CD4-positive, alpha-beta T cell treated with Interleukin-4 for 4 hours (primary cell): ENCODE results near the gene CCDC57.
"Not testable (repeated sequence)": the region's sequence is repeated elsewhere in the genome, so short reads cannot be mapped to it uniquely, and the experiment has no call there.

Experiments
- DNase-seq: peaks from one replicate; pipeline ENCODE4 v3.0.0-alpha.2; 2020

CCDC57 gene

GRCh38 chr17:82149401-82150099 lies 63.1 kb downstream of the CCDC57 start:
- no peak for DNase-seq

DNA sequence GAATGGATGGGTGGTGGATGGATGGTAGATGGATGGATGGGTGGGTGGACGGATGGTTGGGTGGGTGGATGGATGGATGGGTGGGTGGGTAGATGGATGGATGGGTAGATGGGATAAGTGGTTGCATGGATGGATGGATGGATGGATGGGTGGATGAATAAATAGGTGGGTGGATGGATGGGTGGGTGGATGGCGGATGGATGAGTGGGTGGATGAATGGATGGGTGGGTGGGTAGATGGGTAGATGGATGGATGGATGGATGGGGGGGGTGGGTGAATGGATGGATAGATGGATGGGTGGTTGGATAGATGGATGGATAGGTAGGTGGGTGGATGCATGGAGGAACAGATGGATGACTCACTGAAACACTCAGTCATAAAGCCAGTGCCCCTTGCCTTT lies 63.6 kb downstream of the CCDC57 start:
- DNase-seq = no peak

- DNase-seq = no peak
Observed at GRCh38 chr17:82148011-82148410, 64.6 kb downstream of the CCDC57 start.

DNA sequence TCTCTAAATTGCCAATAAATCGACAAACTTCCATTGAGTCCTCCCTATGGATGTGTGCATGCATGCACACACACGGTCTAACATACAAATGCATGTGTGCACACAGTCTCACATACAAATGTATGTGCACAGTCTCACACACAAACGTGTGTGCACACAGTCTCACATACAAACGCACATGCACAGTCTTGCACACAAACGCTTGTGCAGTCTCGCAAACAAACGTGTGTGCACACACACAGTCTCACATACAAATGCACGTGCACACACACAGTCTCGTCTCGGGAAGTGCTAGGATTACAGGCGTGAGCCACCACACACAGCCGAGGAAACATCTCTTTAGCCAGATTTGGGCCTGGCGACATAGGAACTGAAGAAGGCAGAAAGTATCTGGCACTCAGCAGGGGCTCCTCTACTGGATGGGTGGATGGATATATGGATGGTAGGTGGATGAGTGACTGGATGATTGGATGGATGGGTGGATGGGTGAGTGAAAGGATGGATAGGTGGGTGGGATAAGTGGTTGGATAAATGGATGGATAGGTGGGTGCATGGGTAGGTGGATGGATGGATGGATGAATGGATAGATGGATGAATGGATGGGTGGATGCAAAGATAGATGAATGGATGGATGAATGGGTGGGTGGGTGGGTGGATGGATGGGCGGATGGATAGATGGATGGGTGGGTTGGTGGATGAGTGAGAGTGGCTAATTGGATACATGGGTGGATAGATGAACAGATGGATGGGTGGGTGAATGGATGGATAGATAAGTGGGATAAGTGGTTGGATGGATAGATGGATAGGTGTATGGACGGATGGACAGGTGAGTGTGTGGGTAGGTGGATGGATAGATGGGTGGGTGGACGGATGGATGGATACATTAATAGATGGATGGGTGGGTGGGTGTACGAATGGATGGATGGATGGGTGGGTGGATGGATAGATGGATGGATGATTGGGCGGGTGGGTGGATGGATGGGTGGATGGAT lies 65.7 kb downstream of the CCDC57 start:
- no peak for DNase-seq

- no peak for DNase-seq
Observed at GRCh38 chr17:82145550-82146155, 67.0 kb downstream of the CCDC57 start.

DNA sequence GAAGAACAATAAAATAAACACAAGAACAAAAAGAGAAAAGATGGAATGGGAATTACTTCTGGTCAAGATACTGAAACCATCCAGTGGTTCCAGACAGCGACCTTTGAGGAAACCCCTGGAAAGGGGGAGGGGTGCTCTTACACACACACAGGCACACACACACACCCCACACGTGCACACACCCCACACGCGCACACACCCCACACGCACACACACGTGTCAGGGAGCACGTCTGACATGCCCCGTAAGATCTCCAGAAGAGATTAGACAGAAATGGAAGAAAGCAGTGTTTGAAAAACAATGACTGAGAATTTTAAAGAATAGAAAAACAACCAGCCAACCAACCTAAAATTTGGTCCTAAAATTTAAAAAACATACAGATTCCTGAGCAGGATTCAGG lies 69.3 kb downstream of the CCDC57 start:
- DNase-seq = no peak

GRCh38 chr17:82139961-82140360 lies 72.7 kb downstream of the CCDC57 start:
- DNase-seq = not testable (repeated sequence)

DNA sequence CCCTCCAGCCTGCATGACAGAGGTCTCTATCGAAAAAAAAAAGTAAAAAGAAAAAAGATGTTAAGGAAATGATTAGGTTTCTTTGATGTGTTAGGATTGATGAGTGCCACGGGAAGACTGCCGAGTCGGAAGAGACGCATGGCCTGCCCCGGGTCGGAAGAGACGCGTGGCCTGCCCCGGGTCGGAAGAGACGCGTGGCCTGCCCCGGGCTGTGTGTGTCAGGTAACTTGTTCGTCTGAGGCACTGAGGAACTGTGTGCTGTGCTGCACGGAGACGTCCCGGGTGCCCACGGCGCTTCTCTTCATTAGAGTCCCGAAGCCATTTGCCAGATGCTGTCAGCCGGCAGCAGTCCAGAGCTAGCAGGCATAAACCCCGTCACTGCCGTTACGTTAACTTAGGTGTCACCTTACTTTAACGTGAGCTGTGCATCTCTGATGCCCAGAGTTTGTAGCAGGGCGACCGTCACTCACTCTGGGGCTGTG lies 74.1 kb downstream of the CCDC57 start:
- no peak for DNase-seq

DNA sequence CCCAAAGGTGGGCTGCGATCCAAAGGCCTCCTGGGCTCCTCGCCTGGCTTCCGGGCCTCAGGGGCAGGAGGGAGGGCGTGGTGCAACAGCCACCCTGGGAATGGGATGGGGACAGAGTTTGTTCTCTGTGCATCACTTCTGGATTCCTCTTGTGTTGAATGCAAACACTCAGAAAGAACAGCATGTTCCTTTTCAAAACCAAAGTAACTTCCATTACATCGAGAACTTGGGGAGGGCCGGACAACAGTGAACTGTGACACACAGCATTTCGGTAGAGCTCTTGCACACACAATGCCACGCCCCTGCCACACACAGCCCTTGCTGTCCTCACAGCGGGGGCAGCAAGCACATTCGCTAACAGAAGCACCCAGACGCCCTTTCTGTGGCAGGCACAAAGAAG lies 78.5 kb downstream of the CCDC57 start:
- no peak for DNase-seq

DNA sequence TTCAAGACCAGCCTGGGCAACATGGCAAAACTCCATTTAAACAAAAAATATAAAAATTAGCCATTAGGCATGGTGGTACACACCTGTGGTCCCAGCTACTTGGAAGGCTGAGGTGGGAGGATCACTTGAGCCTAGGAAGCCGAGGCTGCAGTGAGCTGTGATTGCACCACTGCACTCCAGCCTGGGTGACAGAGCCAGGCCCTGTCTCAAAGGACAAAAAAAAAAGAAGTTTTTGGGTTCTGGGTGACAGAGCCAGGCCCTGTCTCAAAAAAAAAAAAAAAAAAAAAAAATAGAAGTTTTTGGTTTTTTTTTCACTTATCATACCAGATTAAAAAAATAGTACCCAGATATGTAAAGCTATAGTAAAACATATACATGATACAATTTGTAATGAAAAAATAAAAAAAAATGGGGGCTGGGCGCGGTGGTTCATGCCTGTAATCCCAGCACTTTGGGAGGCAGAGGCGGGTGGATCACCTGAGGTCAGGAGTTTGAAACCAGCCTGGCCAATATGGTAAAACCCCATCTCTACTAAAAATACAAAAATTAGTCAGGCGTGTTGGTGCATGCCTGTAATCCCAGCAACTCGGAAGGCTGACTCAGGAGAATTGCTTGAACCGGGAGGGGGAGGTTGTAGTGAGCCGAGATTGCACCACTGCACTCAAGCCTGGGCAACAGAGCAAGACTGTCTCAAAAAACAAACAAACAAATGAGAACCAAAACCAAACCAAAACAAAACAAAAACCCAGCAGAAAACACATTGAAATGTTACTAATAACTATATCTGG lies 79.3 kb downstream of the CCDC57 start:
- not testable (repeated sequence) for DNase-seq

- no peak for DNase-seq
Observed at GRCh38 chr17:82129095-82129494, 83.5 kb downstream of the CCDC57 start.

GRCh38 chr17:82128287-82128686 lies 84.4 kb downstream of the CCDC57 start:
- DNase-seq = no peak

GRCh38 chr17:82127704-82128103 lies 84.9 kb downstream of the CCDC57 start:
- no peak for DNase-seq

GRCh38 chr17:82127315-82127595 lies 85.4 kb downstream of the CCDC57 start:
- no peak for DNase-seq

GRCh38 chr17:82126556-82127314 lies 85.9 kb downstream of the CCDC57 start:
- DNase-seq = peak; percentile 86

- DNase-seq = no peak
Observed at GRCh38 chr17:82124101-82124500, 88.5 kb downstream of the CCDC57 start.

DNA sequence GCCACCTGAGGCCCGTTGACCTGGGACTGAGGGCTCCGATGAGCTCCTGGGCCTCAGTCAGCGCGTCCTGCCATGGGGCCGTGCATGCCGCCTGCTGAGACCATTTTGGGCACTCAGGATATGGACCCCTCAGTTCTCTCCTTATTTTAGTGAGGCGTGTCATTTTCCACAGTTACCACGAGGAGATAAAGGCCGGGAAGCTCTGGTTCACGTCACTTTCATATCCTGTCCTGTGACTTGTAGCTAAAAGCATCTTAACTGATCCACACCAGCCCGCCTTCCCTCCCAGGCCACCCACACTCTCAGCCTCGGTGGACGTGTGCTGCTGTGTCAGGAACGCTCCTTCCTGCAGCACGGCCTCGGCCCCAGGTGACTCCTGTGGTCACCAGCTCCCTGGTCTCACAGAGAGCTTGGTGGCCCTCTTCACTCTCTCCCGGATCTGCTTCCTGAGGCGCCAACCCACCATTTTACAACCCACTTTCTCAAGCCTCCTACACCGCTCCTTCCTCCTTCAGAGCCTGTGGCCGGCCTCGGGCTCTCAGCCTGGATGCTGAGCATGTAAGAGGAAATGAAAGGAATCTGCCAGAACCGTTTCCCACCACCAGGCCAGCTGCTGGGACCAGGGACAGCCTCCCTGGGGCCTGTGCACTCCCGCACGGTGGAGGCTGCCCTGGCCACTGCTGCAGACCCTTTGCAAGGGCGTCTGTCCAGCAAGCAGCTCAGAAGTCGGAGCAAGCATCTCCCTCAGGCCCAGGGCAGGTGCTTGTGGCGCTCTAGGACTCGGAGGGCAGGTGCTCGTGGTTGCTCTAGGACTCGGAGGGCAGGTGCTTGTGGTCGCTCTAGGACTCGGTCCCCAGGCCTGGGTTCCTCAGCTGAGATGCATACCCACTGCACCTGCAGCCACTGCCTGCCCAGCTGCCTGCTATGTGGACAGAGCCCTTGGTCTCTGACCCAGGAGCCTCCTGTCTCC lies 90.7 kb downstream of the CCDC57 start:
- no peak for DNase-seq

- no peak for DNase-seq
Observed at GRCh38 chr17:82121246-82121645, 91.4 kb downstream of the CCDC57 start.

DNA sequence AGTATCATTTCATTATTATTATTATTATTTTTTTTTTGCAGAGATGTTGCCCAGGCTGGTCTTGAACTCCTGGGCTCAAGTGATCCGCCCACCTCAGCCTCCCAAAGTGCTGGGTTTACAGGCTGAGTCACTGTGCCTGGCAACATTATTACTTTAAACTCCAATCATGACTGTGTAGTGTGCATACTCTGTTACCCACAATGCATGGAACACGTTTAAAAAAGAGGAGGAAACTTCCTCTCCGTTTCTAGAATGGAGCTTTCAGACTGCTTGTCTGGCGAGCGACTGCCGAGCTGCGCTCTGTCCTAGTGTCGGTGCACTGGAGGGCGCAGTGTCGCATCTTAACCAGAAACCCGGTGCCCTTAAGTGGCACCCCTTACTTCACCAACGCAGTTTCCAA lies 92.5 kb downstream of the CCDC57 start:
- DNase-seq = no peak

DNA sequence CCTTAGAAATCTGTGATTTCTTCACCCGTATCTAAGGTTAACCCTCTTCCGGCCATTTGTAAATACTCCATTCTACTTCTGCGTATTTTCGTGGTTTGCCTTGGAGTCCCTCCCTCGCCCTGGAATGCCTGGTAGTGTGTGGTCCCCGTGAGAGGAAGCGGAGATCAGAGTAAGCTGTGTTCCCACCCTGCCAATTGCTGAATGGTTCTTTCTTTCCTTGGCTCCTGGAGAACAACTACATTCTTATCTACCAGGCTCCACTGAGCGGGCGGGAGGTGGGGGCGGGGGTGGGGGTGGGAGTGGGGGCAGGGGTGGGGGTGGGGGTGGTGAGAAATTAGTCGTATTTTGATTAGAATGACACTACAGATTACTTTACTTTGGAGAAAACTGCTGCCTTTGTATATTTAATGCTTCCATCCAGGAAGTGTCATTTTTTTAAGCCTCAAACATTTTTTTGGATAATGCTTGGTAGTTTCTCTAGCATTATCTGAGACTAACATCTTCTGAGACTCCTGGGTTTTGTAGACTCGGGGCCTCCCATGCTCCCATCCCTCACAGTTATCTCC lies 93.7 kb downstream of the CCDC57 start:
- no peak for DNase-seq
